Ovary (tissue), 3 donors: ENCODE measurements around the gene OXGR1.

Experiments
- CTCF ChIP-seq, 3 donors: fragments of 450-650 bp in 2 of 3; fragments of 200-600 bp in 1 of 3; IDR thresholded peaks; one replicate each; pipeline versions ENCODE4 v1.5.1 to v1.8.0; 2016 to 2022; ENCODE audit warnings: antibody characterized with exemption in 3 of 3, mild to moderate bottlenecking in 1 of 3
- EP300 ChIP-seq: sonication (generic); formaldehyde crosslinking; IDR thresholded peaks from one replicate; pipeline ENCODE4 v1.6.1; 2017; ENCODE audit warnings: antibody characterized with exemption
- POLR2A ChIP-seq: fragments of 450-650 bp; IDR thresholded peaks from one replicate; pipeline ENCODE4 v1.6.1; 2017; ENCODE audit warnings: antibody characterized with exemption, mild to moderate bottlenecking, moderate library complexity
- donor health status: DM: no; HTN: no; CAD: no.

- TF ChIP-seq CTCF (IDR thresholded peaks at IDR 0.05) (peak; percentile 45 to 62 (median 50)), POLR2A (no peak), EP300 (no peak)
These were observed 34.4 kb upstream of the OXGR1 start for GRCh38 chr13:97028441-97029299.
